Trophoblast cell (in vitro differentiated cells and primary cell): Measurements from ENCODE around the gene AMOTL2.

Experiments used
- DNase-seq, 2 donors: peaks; one replicate each; pipeline ENCODE4 v3.0.0-alpha.2; 2016
- H2AFZ ChIP-seq: 2 replicates; pipeline ENCODE4 v1.6.1; 2013; ENCODE audit warnings: low read length, moderate library complexity, mild to moderate bottlenecking; ENCODE audit not compliant: insufficient read depth, poor library complexity
- H2AK5ac ChIP-seq: 2 replicates; pipeline ENCODE4 v1.6.1; 2013; ENCODE audit warnings: mild to moderate bottlenecking, low read length
- H2BK120ac ChIP-seq: 2 replicates; pipeline ENCODE4 v1.6.1; 2013; ENCODE audit warnings: low read length, mild to moderate bottlenecking, moderate library complexity; ENCODE audit not compliant: insufficient read depth, poor library complexity
- H2BK12ac ChIP-seq: 2 replicates; pipeline ENCODE4 v1.6.1; 2013; ENCODE audit warnings: mild to moderate bottlenecking, low read length, moderate library complexity
- H2BK5ac ChIP-seq: 2 replicates; pipeline ENCODE4 v1.6.1; 2013; ENCODE audit warnings: low read length, low read depth, moderate library complexity, mild to moderate bottlenecking; ENCODE audit not compliant: poor library complexity
- H3K14ac ChIP-seq: 2 replicates; pipeline ENCODE4 v1.6.1; 2013; ENCODE audit warnings: mild to moderate bottlenecking, low read length
- H3K18ac ChIP-seq: 2 replicates; pipeline ENCODE4 v1.6.1; 2013; ENCODE audit warnings: mild to moderate bottlenecking, low read length
- H3K23ac ChIP-seq: 2 replicates; pipeline ENCODE4 v1.6.1; 2013; ENCODE audit warnings: low read length
- H3K27ac ChIP-seq: 2 replicates; pipeline ENCODE4 v1.5.1; 2013; ENCODE audit warnings: low read depth, mild to moderate bottlenecking, inconsistent platforms, low read length, moderate library complexity
- H3K27me3 ChIP-seq: 2 replicates; pipeline ENCODE4 v1.6.1; 2013; ENCODE audit warnings: inconsistent platforms, mild to moderate bottlenecking, low read length, moderate library complexity; ENCODE audit not compliant: insufficient read depth
- H3K36me3 ChIP-seq, 2 experiments: 1 replicate in 1 of 2; 2 replicates in 1 of 2; pipeline ENCODE4 v1.6.1; 2013; ENCODE audit warnings: low read length in 2 of 2, mild to moderate bottlenecking in 2 of 2, moderate library complexity in 1 of 2; ENCODE audit not compliant: insufficient read depth in 2 of 2, control insufficient read depth in 1 of 2
- H3K4ac ChIP-seq: 2 replicates; pipeline ENCODE4 v1.6.1; 2013; ENCODE audit warnings: low read depth, mild to moderate bottlenecking, low read length, moderate library complexity
- H3K4me1 ChIP-seq, 2 experiments: 1 replicate in 1 of 2; 2 replicates in 1 of 2; pipeline ENCODE4 v1.6.1; 2013; ENCODE audit warnings: low read length in 2 of 2, mild to moderate bottlenecking in 2 of 2, moderate library complexity in 1 of 2; ENCODE audit not compliant: insufficient read depth in 2 of 2, control insufficient read depth in 1 of 2
- H3K4me2 ChIP-seq: 2 replicates; pipeline ENCODE4 v1.6.1; 2013; ENCODE audit warnings: inconsistent platforms, mild to moderate bottlenecking, low read length, moderate library complexity
- H3K4me3 ChIP-seq: 2 replicates; pipeline ENCODE4 v1.5.1; 2013; ENCODE audit warnings: mild to moderate bottlenecking, low read depth, low read length, inconsistent platforms
- H3K79me1 ChIP-seq: one replicate; pipeline ENCODE4 v1.6.1; 2013; ENCODE audit warnings: low read length
- H3K79me2 ChIP-seq: 2 replicates; pipeline ENCODE4 v1.6.1; 2013; ENCODE audit warnings: low read length, mild to moderate bottlenecking; ENCODE audit not compliant: control insufficient read depth, insufficient read depth, poor library complexity
- H3K9ac ChIP-seq: 2 replicates; pipeline ENCODE4 v1.6.1; 2013; ENCODE audit warnings: mild to moderate bottlenecking, low read length
- H3K9me3 ChIP-seq: 2 replicates; pipeline ENCODE4 v1.6.1; 2013; ENCODE audit warnings: low read depth, mild to moderate bottlenecking, control low read depth, inconsistent platforms, low read length; ENCODE audit not compliant: insufficient read depth
- H4K12ac ChIP-seq: 2 replicates; pipeline ENCODE4 v1.6.1; 2013; ENCODE audit warnings: low read depth, mild to moderate bottlenecking, low read length, moderate library complexity
- H4K8ac ChIP-seq: 2 replicates; pipeline ENCODE4 v1.6.1; 2013; ENCODE audit warnings: low read depth, mild to moderate bottlenecking, low read length, moderate library complexity
- H4K91ac ChIP-seq: one replicate; pipeline ENCODE4 v1.6.1; 2013; ENCODE audit warnings: low read depth, mild to moderate bottlenecking, low read length, moderate library complexity
- WGBS: extraction: QIAGEN DNeasy Blood & Tissue Kit; methylation state at CpG from one replicate; pipeline ENCODE4 v1.1.7; 2013; ENCODE audit warnings: missing lambda C conversion rate; ENCODE audit not compliant: insufficient read length, insufficient coverage; ENCODE audit errors: extremely low coverage; 5-methylcytosine and 5-hydroxymethylcytosine counted together

The AMOTL2 gene

DNA sequence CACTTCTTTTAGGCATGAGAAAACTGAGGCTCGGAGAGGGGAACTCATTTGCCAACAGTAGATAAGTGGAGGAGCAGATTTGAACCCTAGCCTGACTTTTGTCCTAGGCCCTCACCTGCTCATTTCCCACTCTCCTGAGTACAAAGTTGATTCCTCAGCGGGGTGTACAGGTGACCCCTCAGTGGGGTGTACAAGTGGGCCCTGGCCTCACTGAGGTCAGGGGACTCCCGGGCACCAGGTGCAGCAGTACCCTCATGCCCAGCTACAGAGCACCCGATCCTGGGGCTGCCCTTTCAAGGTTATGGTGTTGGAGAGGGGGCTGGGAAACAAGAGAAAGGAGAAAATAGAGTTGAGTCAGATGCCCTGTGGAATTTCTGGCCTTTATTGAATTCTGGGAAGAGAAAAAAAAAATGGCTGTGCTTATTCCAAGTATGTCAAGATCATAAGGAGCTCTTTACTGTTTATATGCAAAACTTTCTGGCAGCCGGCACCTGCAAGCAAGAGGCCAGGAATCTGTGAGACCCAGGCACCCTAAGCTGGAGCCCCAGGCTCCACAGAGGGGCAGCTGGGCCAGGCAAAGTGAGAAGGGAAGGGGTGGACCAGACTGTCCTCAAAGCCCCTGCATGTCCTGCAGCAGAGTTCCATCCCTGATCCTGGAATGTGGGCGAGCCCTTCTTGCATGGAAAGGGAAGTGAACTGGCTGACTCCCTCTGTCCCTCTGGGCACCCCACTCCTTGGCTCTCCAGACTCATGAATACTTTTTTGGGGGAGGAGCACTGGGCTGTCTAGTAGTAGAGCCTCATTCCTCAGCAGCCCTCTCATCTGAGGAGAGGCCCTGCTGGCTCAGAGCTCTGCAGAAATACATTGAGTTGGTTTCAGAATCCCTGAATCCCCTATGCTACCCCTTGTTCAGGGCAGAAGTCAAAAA is 43.1 kb downstream of the AMOTL2 start:
- peak overlapping the region; percentile 78 for H4K12ac ChIP-seq
- H3K36me3 ChIP-seq: no peaks in the 10 kb centered on the region
- no CpG with 5 or more reads among the region's 6 CpGs for WGBS
- H2BK5ac ChIP-seq: peak overlapping the region; percentile 99
- peak overlapping the region; percentile 99 for H2BK120ac ChIP-seq
- H4K91ac ChIP-seq: peak overlapping the region; percentile 100
- peak overlapping the region; percentile 12 for H2AFZ ChIP-seq
- no peak overlapping the region for H3K9ac ChIP-seq
- H3K27me3 ChIP-seq: no peaks in the 10 kb centered on the region
- H3K27ac ChIP-seq: peak overlapping the region; percentile 99
- no peak overlapping the region for H3K23ac ChIP-seq
- peak; percentile 82 to 93 for DNase-seq
- H2BK12ac ChIP-seq: peak overlapping the region; percentile 99
- peak overlapping the region; percentile 71 for H3K4ac ChIP-seq
- H2AK5ac ChIP-seq: peak overlapping the region; percentile 90
- peaks cover 54 to 61% of the 10 kb centered on the region in 2 experiments for H3K4me1 ChIP-seq
- no peak overlapping the region for H3K4me3 ChIP-seq
- H3K18ac ChIP-seq: peak overlapping the region; percentile 94
- H4K8ac ChIP-seq: peak overlapping the region; percentile 85
- peak overlapping the region; percentile 7 for H3K4me2 ChIP-seq
- H3K9me3 ChIP-seq: no peaks in the 10 kb centered on the region
- peaks cover 25% of the 10 kb centered on the region for H3K79me2 ChIP-seq
- peaks cover 71% of the 10 kb centered on the region for H3K79me1 ChIP-seq
- H3K14ac ChIP-seq: peak overlapping the region; percentile 97

DNA sequence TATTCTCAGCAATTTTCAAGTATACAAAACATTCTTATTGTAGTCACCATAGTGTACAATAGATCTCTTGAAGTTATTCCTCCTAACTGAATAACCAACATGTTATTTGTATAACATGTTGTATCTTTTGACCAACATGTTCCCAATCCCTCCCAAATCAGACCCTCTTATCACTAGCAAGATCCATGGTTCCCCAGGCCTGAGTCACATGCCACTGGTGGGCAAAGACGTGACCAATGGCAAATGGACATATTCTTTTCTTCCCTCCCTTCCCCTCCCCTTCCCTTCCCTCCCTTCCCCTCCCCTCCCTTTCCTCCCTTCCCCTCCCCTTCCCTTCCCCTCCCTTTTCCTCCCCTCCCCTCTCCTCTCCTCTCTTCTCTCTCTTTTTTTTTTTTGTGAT is 45.4 kb downstream of the AMOTL2 start:
- Histone ChIP-seq H2BK120ac (peak overlapping the region; percentile 64), H3K79me1 (peaks cover 68% of the 10 kb centered on the region), H3K79me2 (peaks cover 26% of the 10 kb centered on the region), H3K27me3 (no peaks in the 10 kb centered on the region), H3K4me2 (no peak overlapping the region), H2BK5ac (peak overlapping the region; percentile 73), H3K4me1 (peaks cover 48 to 58% of the 10 kb centered on the region in 2 experiments), H3K36me3 (no peaks in the 10 kb centered on the region), H4K12ac (no peak overlapping the region), H3K27ac (peak overlapping the region; percentile 100), H3K18ac (no peak overlapping the region), H4K8ac (no peak overlapping the region), H3K9me3 (no peaks in the 10 kb centered on the region), H2AK5ac (no peak overlapping the region), H3K4me3 (no peak overlapping the region), H2BK12ac (peak overlapping the region; percentile 84), H3K9ac (no peak overlapping the region), H4K91ac (peak overlapping the region; percentile 97), H3K4ac (no peak overlapping the region), H3K23ac (no peak overlapping the region), H3K14ac (peak overlapping the region; percentile 57), H2AFZ (no peak overlapping the region)
- no CpG with 5 or more reads among the region's 1 CpG for whole genome bisulfite sequencing
- no peak for DNase-seq

DNA sequence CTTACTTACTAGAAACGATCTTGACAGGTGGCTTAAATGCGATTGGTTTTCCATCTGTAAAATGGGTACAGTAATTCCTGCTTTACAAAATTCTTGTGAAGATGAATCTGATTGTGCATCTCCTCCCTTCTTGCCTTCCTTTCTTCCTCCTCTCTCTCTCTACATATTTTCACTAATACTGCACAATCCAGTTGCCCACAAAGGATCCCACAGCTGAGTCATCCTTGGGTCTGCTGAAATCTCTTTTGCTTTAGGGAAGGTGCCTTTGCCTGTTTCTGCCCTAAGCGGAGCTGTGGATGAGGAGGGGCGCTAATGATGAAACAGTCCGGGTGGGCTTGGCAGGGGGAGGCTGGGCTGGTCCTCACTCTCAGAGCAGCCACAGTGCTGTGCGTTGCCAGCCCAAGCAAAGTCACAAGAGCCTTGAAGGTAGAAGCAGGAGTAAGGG is 46.1 kb downstream of the AMOTL2 start:
- no peaks in the 10 kb centered on the region for H3K27me3 ChIP-seq
- no peaks in the 10 kb centered on the region for H3K36me3 ChIP-seq
- no CpG with 5 or more reads among the region's 6 CpGs for WGBS
- no peak overlapping the region for H4K12ac ChIP-seq
- peak overlapping the region; percentile 100 for H3K27ac ChIP-seq
- peaks cover 71% of the 10 kb centered on the region for H3K79me1 ChIP-seq
- H3K9ac ChIP-seq: no peak overlapping the region
- peak overlapping the region; percentile 85 for H3K4ac ChIP-seq
- H3K4me2 ChIP-seq: no peak overlapping the region
- peaks cover 26% of the 10 kb centered on the region for H3K79me2 ChIP-seq
- H3K14ac ChIP-seq: peak overlapping the region; percentile 96
- peak overlapping the region; percentile 97 for H2BK12ac ChIP-seq
- peak overlapping the region; percentile 99 for H4K91ac ChIP-seq
- H2BK5ac ChIP-seq: peak overlapping the region; percentile 99
- H3K18ac ChIP-seq: peak overlapping the region; percentile 83
- H3K4me1 ChIP-seq: peaks cover 51 to 59% of the 10 kb centered on the region in 2 experiments
- no peak overlapping the region for H3K4me3 ChIP-seq
- peak overlapping the region; percentile 93 for H4K8ac ChIP-seq
- no peaks in the 10 kb centered on the region for H3K9me3 ChIP-seq
- peak overlapping the region; percentile 99 for H2BK120ac ChIP-seq
- H3K23ac ChIP-seq: no peak overlapping the region
- DNase-seq: peak; percentile 77 to 88
- peak overlapping the region; percentile 89 for H2AK5ac ChIP-seq
- H2AFZ ChIP-seq: peak overlapping the region; percentile 69

DNA sequence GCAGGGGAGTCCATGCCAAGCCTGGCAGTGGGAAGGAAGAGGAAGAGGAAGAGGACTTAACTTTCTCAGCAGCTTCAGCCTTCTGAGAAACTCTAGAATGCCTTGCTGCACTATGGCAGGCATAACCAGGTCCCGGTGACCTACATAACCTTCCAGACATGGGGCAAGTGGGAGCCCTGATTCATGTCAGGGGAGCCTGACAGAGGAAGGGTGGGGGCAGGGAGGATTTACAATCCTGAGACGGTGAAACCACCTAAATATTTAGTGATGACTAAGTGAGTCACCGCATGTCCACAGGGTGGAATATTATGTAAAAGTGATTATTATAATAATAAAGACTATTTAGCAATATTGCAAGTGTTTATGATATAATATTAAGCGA is 46.7 kb downstream of the AMOTL2 start:
- no peak overlapping the region for H3K4me3 ChIP-seq
- H4K12ac ChIP-seq: peak overlapping the region; percentile 96
- peak overlapping the region; percentile 99 for H2BK12ac ChIP-seq
- H3K18ac ChIP-seq: peak overlapping the region; percentile 100
- H3K4me1 ChIP-seq: peaks cover 51 to 57% of the 10 kb centered on the region in 2 experiments
- H2BK5ac ChIP-seq: peak overlapping the region; percentile 100
- H2AFZ ChIP-seq: peak overlapping the region; percentile 89
- peak overlapping the region; percentile 99 for H3K14ac ChIP-seq
- H4K8ac ChIP-seq: peak overlapping the region; percentile 96
- H4K91ac ChIP-seq: peak overlapping the region; percentile 100
- H3K36me3 ChIP-seq: no peaks in the 10 kb centered on the region
- no peak overlapping the region for H3K23ac ChIP-seq
- peaks cover 69% of the 10 kb centered on the region for H3K79me1 ChIP-seq
- peak overlapping the region; percentile 45 for H3K4me2 ChIP-seq
- H3K9me3 ChIP-seq: no peaks in the 10 kb centered on the region
- DNase-seq: peak; percentile 75
- WGBS: no CpG with 5 or more reads among the region's 4 CpGs
- peak overlapping the region; percentile 86 for H3K9ac ChIP-seq
- H2BK120ac ChIP-seq: peak overlapping the region; percentile 100
- H3K79me2 ChIP-seq: peaks cover 26% of the 10 kb centered on the region
- H3K27ac ChIP-seq: peak overlapping the region; percentile 100
- H2AK5ac ChIP-seq: peak overlapping the region; percentile 100
- no peaks in the 10 kb centered on the region for H3K27me3 ChIP-seq
- H3K4ac ChIP-seq: peak overlapping the region; percentile 97
